Fibroblast of the aortic adventitia (primary cell): ENCODE data around the gene WNT8B. TPM values are rescaled to one million over a fixed set of nuclear protein-coding genes. Genes with fewer than 3 reads are reported as not detected.

Experiments used
- DNase-seq: peaks from one replicate; pipeline ENCODE4 v3.0.0-alpha.2; 2010; ENCODE audit warnings: low read depth
- H3K4me3 ChIP-seq: 2 replicates; pipeline ENCODE4 v1.5.1; 2011; ENCODE audit warnings: low read depth, mild to moderate bottlenecking, control low read depth, low read length, moderate library complexity
- total RNA-seq: library from RNA; depleted of rRNA; stranded (reverse); fragments of >200 nt; gene quantifications from 2 replicates; pipeline ENCODE4 v1.2.3, GENCODE V29; 2012; ENCODE audit warnings: low replicate concordance
- TF ChIP-seq, protein P1 (sequence below): IDR thresholded peaks from 2 replicates; pipeline ENCODE4 v1.5.1; 2011; ENCODE audit warnings: mild to moderate bottlenecking, low read length, control low read depth, inconsistent platforms; ENCODE audit not compliant: insufficient read depth

WNT8B gene
- total RNA-seq, 1 donor = not detected

DNA sequence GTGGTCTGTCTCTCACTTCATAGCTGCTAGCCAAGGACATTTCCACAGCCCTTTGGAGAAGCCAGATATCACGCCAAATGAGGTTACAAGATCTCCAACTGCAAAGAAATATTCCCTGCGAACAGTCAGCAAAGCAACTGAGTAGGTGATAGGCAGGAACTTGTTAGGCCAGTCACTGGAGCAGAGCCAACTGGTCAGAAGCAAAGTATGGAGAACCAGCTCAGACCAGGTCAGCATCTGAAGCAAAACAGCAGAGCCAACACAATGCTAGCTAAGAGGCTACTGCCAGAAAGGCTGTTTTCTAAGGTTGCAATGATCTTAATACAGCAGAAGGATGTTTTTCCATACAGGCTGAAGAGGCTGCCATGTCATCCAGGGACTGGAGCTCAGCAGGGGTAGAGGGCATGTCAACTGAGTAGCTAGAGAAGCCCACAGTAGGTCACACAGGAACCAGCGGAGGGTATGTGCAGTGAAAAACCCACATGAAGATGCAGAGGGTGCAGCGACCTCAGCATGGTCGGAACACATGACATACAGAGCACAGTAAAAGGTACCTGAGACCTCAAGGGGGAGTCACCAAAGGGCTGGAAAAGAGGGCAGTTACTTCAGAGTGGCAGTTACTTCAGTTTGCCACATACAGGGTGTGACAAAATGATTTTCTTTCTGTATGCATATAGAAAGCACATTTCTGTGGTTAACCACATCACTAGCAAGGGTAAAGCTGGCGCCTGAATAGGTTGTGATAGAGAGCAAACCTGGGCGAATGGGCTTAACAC, 47.9 kb downstream of the WNT8B start:
- TF ChIP-seq, protein P1, sequence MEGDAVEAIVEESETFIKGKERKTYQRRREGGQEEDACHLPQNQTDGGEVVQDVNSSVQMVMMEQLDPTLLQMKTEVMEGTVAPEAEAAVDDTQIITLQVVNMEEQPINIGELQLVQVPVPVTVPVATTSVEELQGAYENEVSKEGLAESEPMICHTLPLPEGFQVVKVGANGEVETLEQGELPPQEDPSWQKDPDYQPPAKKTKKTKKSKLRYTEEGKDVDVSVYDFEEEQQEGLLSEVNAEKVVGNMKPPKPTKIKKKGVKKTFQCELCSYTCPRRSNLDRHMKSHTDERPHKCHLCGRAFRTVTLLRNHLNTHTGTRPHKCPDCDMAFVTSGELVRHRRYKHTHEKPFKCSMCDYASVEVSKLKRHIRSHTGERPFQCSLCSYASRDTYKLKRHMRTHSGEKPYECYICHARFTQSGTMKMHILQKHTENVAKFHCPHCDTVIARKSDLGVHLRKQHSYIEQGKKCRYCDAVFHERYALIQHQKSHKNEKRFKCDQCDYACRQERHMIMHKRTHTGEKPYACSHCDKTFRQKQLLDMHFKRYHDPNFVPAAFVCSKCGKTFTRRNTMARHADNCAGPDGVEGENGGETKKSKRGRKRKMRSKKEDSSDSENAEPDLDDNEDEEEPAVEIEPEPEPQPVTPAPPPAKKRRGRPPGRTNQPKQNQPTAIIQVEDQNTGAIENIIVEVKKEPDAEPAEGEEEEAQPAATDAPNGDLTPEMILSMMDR = no peak
- DNase-seq = no peak
- no peak overlapping the region for H3K4me3 ChIP-seq

DNA sequence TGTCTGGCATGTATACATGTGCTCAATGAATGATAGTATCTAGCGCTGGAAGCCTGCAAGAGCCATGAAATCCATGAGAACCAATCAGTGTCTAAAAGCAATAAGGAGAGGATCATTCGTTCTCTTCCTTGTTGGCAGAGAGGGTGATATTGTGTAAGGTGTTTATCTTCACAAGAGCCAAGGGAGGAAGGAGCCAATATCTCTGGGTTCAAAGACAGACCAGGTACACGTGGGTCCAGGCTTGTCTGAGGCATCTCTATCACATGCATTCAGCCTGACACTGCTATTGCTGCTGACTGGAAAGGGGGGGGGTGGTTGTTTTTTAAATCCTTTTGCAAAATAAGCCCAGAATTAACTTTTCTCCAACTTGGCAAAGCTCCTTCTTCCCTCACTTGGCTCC, 52.8 kb downstream of the WNT8B start:
- TF ChIP-seq, protein P1 = no peak
- no peak overlapping the region for H3K4me3 ChIP-seq

GRCh38 chr10:100516847-100517246, 54.0 kb downstream of the WNT8B start:
- H3K4me3 ChIP-seq = no peak overlapping the region
- TF ChIP-seq, protein P1 = no peak
- DNase-seq = no peak

More for the DNA sequence above, 52.8 kb downstream of the WNT8B start:
- no peak for DNase-seq

- TF ChIP-seq, protein P1 = peak; percentile 66
- no peak overlapping the region for H3K4me3 ChIP-seq
- DNase-seq = peak; percentile 75
Observed at GRCh38 chr10:100518761-100519241, 56.0 kb downstream of the WNT8B start.

- H3K4me3 ChIP-seq = peak within 1 kb of the TSS; percentile 40
- DNase-seq = no peak
- TF ChIP-seq, protein P1 = no peak
Observed at GRCh38 chr10:100519311-100520051, 56.7 kb downstream of the WNT8B start, which contains the start of gene SEC31B. Gene SEC31B (minus strand): TSS chr10:100519861. CDS start chr10:100516952, 2,909 bp downstream.

- TF ChIP-seq, protein P1 = no peak
- no peak overlapping the region for H3K4me3 ChIP-seq
- DNase-seq = peak; percentile 63
Observed at GRCh38 chr10:100520811-100521210, 58.0 kb downstream of the WNT8B start.
